Karpas-422 (cell line): ENCODE results near the gene TMEM132C. TPM values are rescaled to one million over a fixed set of nuclear protein-coding genes. Genes with fewer than 3 reads are reported as not detected.

Source experiments
- DNase-seq: peaks from one replicate; pipeline ENCODE4 v3.0.0-alpha.2; 2015
- H2AFZ ChIP-seq: fragments of 200-600 bp; sonication (generic); 2 replicates; pipeline ENCODE4 v1.6.1; 2014; ENCODE audit warnings: antibody characterized with exemption, low read length, mixed read lengths
- H3K27ac ChIP-seq: fragments of 200-600 bp; sonication (generic); 2 replicates; pipeline ENCODE4 v1.5.1; 2014; ENCODE audit warnings: mild to moderate bottlenecking, low read length, moderate library complexity
- H3K27me3 ChIP-seq: fragments of 200-600 bp; sonication (generic); 2 replicates; pipeline ENCODE4 v1.6.1; 2014; ENCODE audit warnings: low read length, mixed read lengths
- H3K36me3 ChIP-seq: fragments of 200-600 bp; sonication (generic); 2 replicates; pipeline ENCODE4 v1.6.1; 2014; ENCODE audit warnings: low read length, mixed read lengths; ENCODE audit not compliant: insufficient read depth
- H3K4me1 ChIP-seq: fragments of 200-600 bp; sonication (generic); 2 replicates; pipeline ENCODE4 v1.6.1; 2014; ENCODE audit warnings: mild to moderate bottlenecking, low read length, mixed read lengths
- H3K4me2 ChIP-seq: fragments of 200-600 bp; sonication (generic); 2 replicates; pipeline ENCODE4 v1.6.1; 2014; ENCODE audit warnings: low read length, low read depth, mild to moderate bottlenecking; ENCODE audit not compliant: poor library complexity, severe bottlenecking
- H3K4me3 ChIP-seq: fragments of 200-600 bp; sonication (generic); 2 replicates; pipeline ENCODE4 v1.5.1; 2014; ENCODE audit warnings: mild to moderate bottlenecking, antibody characterized with exemption, low read length, mixed read lengths
- H3K79me2 ChIP-seq: fragments of 200-600 bp; sonication (generic); 2 replicates; pipeline ENCODE4 v1.6.1; 2014; ENCODE audit warnings: mild to moderate bottlenecking, low read length, mixed read lengths
- H3K9ac ChIP-seq: fragments of 200-600 bp; sonication (generic); 2 replicates; pipeline ENCODE4 v1.6.0; 2014; ENCODE audit warnings: low read length
- H3K9me2 ChIP-seq: fragments of 200-600 bp; sonication (generic), shearing (Covaris generic); replicated peaks from 2 replicates; pipeline ENCODE4 v1.6.0; 2014; ENCODE audit warnings: mild to moderate bottlenecking, low read length, moderate library complexity; ENCODE audit not compliant: insufficient read depth
- H3K9me3 ChIP-seq: fragments of 300-700, 200-600 bp; sonication (generic); 2 replicates; pipeline ENCODE4 v1.6.1; 2014; ENCODE audit warnings: low read length, mixed read lengths
- H4K20me1 ChIP-seq: fragments of 200-600 bp; sonication (generic); 2 replicates; pipeline ENCODE4 v1.6.1; 2014; ENCODE audit warnings: mild to moderate bottlenecking, antibody characterized with exemption, low read length, low read depth; ENCODE audit not compliant: insufficient read depth
- total RNA-seq: library from RNA; depleted of rRNA; stranded (reverse); fragments of >200 nt; shearing (Covaris generic); gene quantifications from 2 replicates; pipeline ENCODE4 v1.2.3, GENCODE V29; 2014; ENCODE audit warnings: low replicate concordance

TMEM132C gene
- total RNA-seq, 1 experiment from 2014 or later: not detected

DNA sequence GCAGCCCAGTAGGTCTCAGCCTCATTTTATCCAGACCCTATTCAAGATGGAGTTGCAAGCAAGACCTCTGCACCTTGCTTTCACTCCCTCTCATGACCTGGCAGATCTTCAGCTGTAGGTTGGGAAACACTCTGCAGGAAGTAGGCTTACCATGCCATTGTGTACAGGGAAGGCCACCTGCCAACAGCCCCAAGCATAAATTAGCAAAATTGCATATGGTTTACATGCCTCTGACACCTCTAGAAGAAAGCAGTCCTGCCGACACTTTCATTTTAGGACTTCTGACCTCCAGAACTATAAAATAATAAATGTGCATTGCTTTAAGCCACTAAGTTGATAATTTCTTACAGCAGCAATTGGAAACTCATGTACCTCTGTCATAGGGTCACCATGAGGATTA lies 459.9 kb downstream of the TMEM132C start:
- Histone ChIP-seq H3K36me3 (no peaks in the 10 kb centered on the region), H3K27me3 (no peaks in the 10 kb centered on the region), H3K79me2 (no peaks in the 10 kb centered on the region), H3K4me3 (no peak overlapping the region), H3K4me2 (no peak overlapping the region), H4K20me1 (no peaks in the 10 kb centered on the region), H2AFZ (no peak overlapping the region), H3K9me2 (no peaks in the 10 kb centered on the region), H3K27ac (no peak overlapping the region), H3K4me1 (no peaks in the 10 kb centered on the region), H3K9me3 (no peaks in the 10 kb centered on the region), H3K9ac (no peak overlapping the region)
- DNase-seq: no peak

- H3K4me3 ChIP-seq: no peak overlapping the region
- no peak overlapping the region for H3K9ac ChIP-seq
- DNase-seq: no peak
- no peaks in the 10 kb centered on the region for H3K9me2 ChIP-seq
- no peaks in the 10 kb centered on the region for H3K36me3 ChIP-seq
- H3K27ac ChIP-seq: no peak overlapping the region
- H3K9me3 ChIP-seq: no peaks in the 10 kb centered on the region
- no peaks in the 10 kb centered on the region for H4K20me1 ChIP-seq
- H3K4me1 ChIP-seq: no peaks in the 10 kb centered on the region
- no peaks in the 10 kb centered on the region for H3K27me3 ChIP-seq
- H3K4me2 ChIP-seq: no peak overlapping the region
- no peaks in the 10 kb centered on the region for H3K79me2 ChIP-seq
- no peak overlapping the region for H2AFZ ChIP-seq
These were observed 460.5 kb downstream of the TMEM132C start for GRCh38 chr12:128727461-128727860.

- Histone ChIP-seq H2AFZ (no peak overlapping the region), H3K36me3 (no peaks in the 10 kb centered on the region), H3K4me1 (no peaks in the 10 kb centered on the region), H3K27ac (no peak overlapping the region), H3K4me2 (no peak overlapping the region), H3K9me2 (no peaks in the 10 kb centered on the region), H3K9ac (no peak overlapping the region), H3K27me3 (no peaks in the 10 kb centered on the region), H3K79me2 (no peaks in the 10 kb centered on the region), H3K9me3 (no peaks in the 10 kb centered on the region), H3K4me3 (no peak overlapping the region), H4K20me1 (no peaks in the 10 kb centered on the region)
- DNase-seq: no peak
These were observed 461.0 kb downstream of the TMEM132C start for GRCh38 chr12:128727999-128728398.

DNA sequence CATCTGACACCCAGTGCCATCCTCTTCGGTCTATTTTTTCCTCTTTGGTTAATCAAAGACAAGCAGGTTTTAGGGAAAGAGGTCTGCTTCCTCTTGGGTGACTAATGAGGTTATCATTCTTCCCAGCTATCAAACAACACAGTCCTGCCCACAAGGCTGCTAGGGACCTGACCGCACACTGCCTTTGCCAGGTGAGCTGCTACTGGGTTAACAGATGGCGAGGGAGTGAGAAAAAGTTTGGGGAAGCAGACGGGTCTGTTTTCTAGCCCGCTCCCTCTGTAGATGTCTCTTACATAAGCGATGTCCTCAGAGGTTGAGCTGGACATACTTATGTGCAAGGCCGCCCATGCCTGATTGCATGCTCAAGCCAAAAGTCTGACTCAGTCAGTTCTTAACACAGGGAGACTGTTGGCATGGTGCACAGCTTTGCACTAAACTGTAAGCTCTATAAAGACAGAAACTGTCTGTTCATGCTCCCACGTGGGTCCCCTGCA lies 462.7 kb downstream of the TMEM132C start:
- Histone ChIP-seq H3K9me2 (no peaks in the 10 kb centered on the region), H3K4me1 (no peaks in the 10 kb centered on the region), H3K9me3 (no peaks in the 10 kb centered on the region), H3K4me3 (no peak overlapping the region), H3K9ac (no peak overlapping the region), H3K36me3 (no peaks in the 10 kb centered on the region), H3K27ac (no peak overlapping the region), H2AFZ (no peak overlapping the region), H3K4me2 (no peak overlapping the region), H4K20me1 (no peaks in the 10 kb centered on the region), H3K27me3 (no peaks in the 10 kb centered on the region), H3K79me2 (no peaks in the 10 kb centered on the region)
- DNase-seq: no peak

- Histone ChIP-seq H3K4me3 (no peak overlapping the region), H3K4me1 (no peaks in the 10 kb centered on the region), H3K36me3 (no peaks in the 10 kb centered on the region), H3K27ac (no peak overlapping the region), H3K9me2 (no peaks in the 10 kb centered on the region), H3K9me3 (no peaks in the 10 kb centered on the region), H3K4me2 (no peak overlapping the region), H4K20me1 (no peaks in the 10 kb centered on the region), H3K79me2 (no peaks in the 10 kb centered on the region), H3K27me3 (no peaks in the 10 kb centered on the region), H3K9ac (no peak overlapping the region), H2AFZ (no peak overlapping the region)
- no peak for DNase-seq
These were observed 467.4 kb downstream of the TMEM132C start for GRCh38 chr12:128734371-128734770.

- Histone ChIP-seq H3K4me2 (no peak overlapping the region), H2AFZ (no peak overlapping the region), H3K9ac (no peak overlapping the region), H3K36me3 (no peaks in the 10 kb centered on the region), H3K79me2 (no peaks in the 10 kb centered on the region), H3K9me2 (no peaks in the 10 kb centered on the region), H3K4me3 (no peak overlapping the region), H3K27me3 (no peaks in the 10 kb centered on the region), H4K20me1 (no peaks in the 10 kb centered on the region), H3K27ac (no peak overlapping the region), H3K4me1 (no peaks in the 10 kb centered on the region), H3K9me3 (no peaks in the 10 kb centered on the region)
- no peak for DNase-seq
These were observed 470.5 kb downstream of the TMEM132C start for GRCh38 chr12:128737292-128737966.

GRCh38 chr12:128743916-128744315 lies 476.9 kb downstream of the TMEM132C start:
- Histone ChIP-seq H2AFZ (no peak overlapping the region), H4K20me1 (no peaks in the 10 kb centered on the region), H3K27me3 (no peaks in the 10 kb centered on the region), H3K36me3 (no peaks in the 10 kb centered on the region), H3K79me2 (no peaks in the 10 kb centered on the region), H3K9me3 (no peaks in the 10 kb centered on the region), H3K9ac (no peak overlapping the region), H3K4me2 (no peak overlapping the region), H3K27ac (no peak overlapping the region), H3K9me2 (no peaks in the 10 kb centered on the region), H3K4me1 (no peaks in the 10 kb centered on the region), H3K4me3 (no peak overlapping the region)
- no peak for DNase-seq

DNA sequence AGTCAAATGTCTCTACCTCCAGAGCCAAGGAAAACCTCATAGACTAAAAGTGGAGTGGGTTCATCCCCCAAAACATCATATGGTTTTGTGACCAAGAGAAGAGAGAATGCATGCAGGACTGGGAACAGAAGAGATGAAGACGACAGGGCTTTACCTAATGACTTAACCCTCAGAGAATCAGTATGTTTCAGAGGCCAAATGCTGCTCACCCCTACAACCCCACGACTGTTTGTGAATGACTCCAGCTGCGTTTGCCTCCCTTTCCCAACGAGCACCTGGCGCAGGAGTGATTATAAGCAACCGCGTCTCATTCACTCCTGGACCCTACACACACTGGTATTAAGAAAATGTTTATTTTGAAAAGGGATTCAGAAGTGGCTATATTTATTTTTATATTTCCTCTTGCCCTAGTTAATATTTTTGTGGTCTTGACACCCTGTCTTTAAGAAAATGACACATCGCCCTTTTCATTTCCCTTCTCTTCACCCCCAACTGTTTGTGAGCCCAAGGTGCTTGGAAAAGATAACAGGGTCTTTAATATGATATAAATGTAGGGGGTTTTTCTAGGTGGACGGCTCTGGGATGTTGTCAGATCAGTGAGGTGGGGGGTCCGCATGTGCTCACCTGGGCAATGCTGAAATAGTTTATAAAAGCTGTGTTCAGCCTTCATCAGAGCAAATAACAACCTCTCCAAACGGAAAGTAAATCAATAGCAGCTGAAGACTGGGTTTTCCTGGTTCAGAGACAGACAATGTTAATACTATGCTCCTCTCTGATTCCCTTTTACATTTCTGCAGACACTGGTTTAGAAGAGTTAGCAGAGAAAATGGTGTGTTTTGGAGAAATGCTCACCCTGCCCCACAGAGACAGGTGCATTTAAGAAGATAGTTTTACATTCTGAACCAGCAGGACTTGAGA lies 479.1 kb downstream of the TMEM132C start:
- Histone ChIP-seq H3K36me3 (no peaks in the 10 kb centered on the region), H3K9me3 (no peaks in the 10 kb centered on the region), H3K79me2 (no peaks in the 10 kb centered on the region), H3K27ac (no peak overlapping the region), H3K4me1 (no peaks in the 10 kb centered on the region), H3K4me2 (no peak overlapping the region), H3K9me2 (no peaks in the 10 kb centered on the region), H4K20me1 (no peaks in the 10 kb centered on the region), H3K4me3 (no peak overlapping the region), H3K27me3 (no peaks in the 10 kb centered on the region), H2AFZ (no peak overlapping the region), H3K9ac (no peak overlapping the region)
- no peak for DNase-seq
